ENCODE measurements around the gene PSMD6. TPM values are rescaled to one million over a fixed set of nuclear protein-coding genes. Genes with fewer than 3 reads are reported as not detected.

PSMD6 gene
- total RNA-seq, 2 donors from 2014 or later = 99.7 to 109 TPM

GRCh38 chr3:63986146-63986545 is 37.1 kb downstream of the PSMD6 start:
- DNase-seq = no peak
- peaks cover 52% of the 10 kb centered on the region for H3K36me3 Mint-ChIP-seq (ENCODE audit: low read depth)
- no peak overlapping the region for H3K4me3 Mint-ChIP-seq
- Histone ChIP-seq H3K9ac (ENCODE audit: extremely low read depth, low read length, poor library complexity, severe bottlenecking) (no peak overlapping the region), H3K27ac (ENCODE audit: low read depth, low read length) (no peak overlapping the region), H3K4me1 (ENCODE audit: control insufficient read depth, insufficient read depth, low read length) (peaks cover 7% of the 10 kb centered on the region), H3K27me3 (ENCODE audit: control insufficient read depth, insufficient read depth, low read length, poor library complexity, severe bottlenecking) (no peaks in the 10 kb centered on the region), H3K4me3 (ENCODE audit: low read length) (no peak overlapping the region), H3K36me3 (ENCODE audit: control insufficient read depth, insufficient read depth, low read length) (peaks cover 77% of the 10 kb centered on the region), H3K9me3 (ENCODE audit: control insufficient read depth, low read length) (no peaks in the 10 kb centered on the region)
- peaks cover 11% of the 10 kb centered on the region for H3K4me1 Mint-ChIP-seq
- TF ChIP-seq, protein P1, sequence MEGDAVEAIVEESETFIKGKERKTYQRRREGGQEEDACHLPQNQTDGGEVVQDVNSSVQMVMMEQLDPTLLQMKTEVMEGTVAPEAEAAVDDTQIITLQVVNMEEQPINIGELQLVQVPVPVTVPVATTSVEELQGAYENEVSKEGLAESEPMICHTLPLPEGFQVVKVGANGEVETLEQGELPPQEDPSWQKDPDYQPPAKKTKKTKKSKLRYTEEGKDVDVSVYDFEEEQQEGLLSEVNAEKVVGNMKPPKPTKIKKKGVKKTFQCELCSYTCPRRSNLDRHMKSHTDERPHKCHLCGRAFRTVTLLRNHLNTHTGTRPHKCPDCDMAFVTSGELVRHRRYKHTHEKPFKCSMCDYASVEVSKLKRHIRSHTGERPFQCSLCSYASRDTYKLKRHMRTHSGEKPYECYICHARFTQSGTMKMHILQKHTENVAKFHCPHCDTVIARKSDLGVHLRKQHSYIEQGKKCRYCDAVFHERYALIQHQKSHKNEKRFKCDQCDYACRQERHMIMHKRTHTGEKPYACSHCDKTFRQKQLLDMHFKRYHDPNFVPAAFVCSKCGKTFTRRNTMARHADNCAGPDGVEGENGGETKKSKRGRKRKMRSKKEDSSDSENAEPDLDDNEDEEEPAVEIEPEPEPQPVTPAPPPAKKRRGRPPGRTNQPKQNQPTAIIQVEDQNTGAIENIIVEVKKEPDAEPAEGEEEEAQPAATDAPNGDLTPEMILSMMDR (conservative IDR thresholded peaks at IDR 0.05) = no peak
- 89 to 90% methylated on average over 3 to 7 of the region's 7 CpGs for WGBS, 2 experiments (ENCODE audit: insufficient coverage in 1 of 2, insufficient read length in 1 of 2)
- H3K27ac Mint-ChIP-seq = peak overlapping the region; percentile 28
- H3K9me3 Mint-ChIP-seq = no peaks in the 10 kb centered on the region
- no peaks in the 10 kb centered on the region for H3K27me3 Mint-ChIP-seq (ENCODE audit: insufficient read depth)

- no peaks in the 10 kb centered on the region for H3K27me3 Mint-ChIP-seq (ENCODE audit: insufficient read depth)
- 94 to 97% methylated on average over 3 of the region's 3 CpGs for WGBS, 2 experiments (ENCODE audit: insufficient coverage in 1 of 2, insufficient read length in 1 of 2)
- Histone ChIP-seq H3K9ac (ENCODE audit: extremely low read depth, low read length, poor library complexity, severe bottlenecking) (no peak overlapping the region), H3K27me3 (ENCODE audit: control insufficient read depth, insufficient read depth, low read length, poor library complexity, severe bottlenecking) (no peaks in the 10 kb centered on the region), H3K9me3 (ENCODE audit: control insufficient read depth, low read length) (no peaks in the 10 kb centered on the region), H3K4me1 (ENCODE audit: control insufficient read depth, insufficient read depth, low read length) (peaks cover 7% of the 10 kb centered on the region), H3K4me3 (ENCODE audit: low read length) (no peak overlapping the region), H3K36me3 (ENCODE audit: control insufficient read depth, insufficient read depth, low read length) (peaks cover 77% of the 10 kb centered on the region), H3K27ac (ENCODE audit: low read depth, low read length) (no peak overlapping the region)
- peaks cover 50% of the 10 kb centered on the region for H3K36me3 Mint-ChIP-seq (ENCODE audit: low read depth)
- TF ChIP-seq, protein P1 (conservative IDR thresholded peaks at IDR 0.05) = no peak
- no peak for DNase-seq
- no peak overlapping the region for H3K4me3 Mint-ChIP-seq
- H3K9me3 Mint-ChIP-seq = no peaks in the 10 kb centered on the region
- H3K4me1 Mint-ChIP-seq = peaks cover 11% of the 10 kb centered on the region
- no peak overlapping the region for H3K27ac Mint-ChIP-seq
Measured at GRCh38 chr3:63984391-63984790, 38.9 kb downstream of the PSMD6 start.

GRCh38 chr3:63981980-63982379 is 41.3 kb downstream of the PSMD6 start:
- 96 to 100% methylated on average over 3 to 4 of the region's 4 CpGs for WGBS, 2 experiments (ENCODE audit: insufficient coverage in 1 of 2, insufficient read length in 1 of 2)
- no peak overlapping the region for H3K9ac ChIP-seq (ENCODE audit: extremely low read depth, low read length, poor library complexity, severe bottlenecking)
- H3K4me1 ChIP-seq (ENCODE audit: control insufficient read depth, insufficient read depth, low read length) = peaks cover 10% of the 10 kb centered on the region
- Mint-ChIP-seq H3K4me1 (peaks cover 18% of the 10 kb centered on the region), H3K36me3 (ENCODE audit: low read depth) (peaks cover 42% of the 10 kb centered on the region), H3K27ac (no peak overlapping the region), H3K27me3 (ENCODE audit: insufficient read depth) (no peaks in the 10 kb centered on the region), H3K4me3 (no peak overlapping the region), H3K9me3 (no peaks in the 10 kb centered on the region)
- no peak overlapping the region for H3K27ac ChIP-seq (ENCODE audit: low read depth, low read length)
- peaks cover 60% of the 10 kb centered on the region for H3K36me3 ChIP-seq (ENCODE audit: control insufficient read depth, insufficient read depth, low read length)
- H3K9me3 ChIP-seq (ENCODE audit: control insufficient read depth, low read length) = no peaks in the 10 kb centered on the region
- TF ChIP-seq, protein P1 (conservative IDR thresholded peaks at IDR 0.05) = no peak
- no peak for DNase-seq
- H3K4me3 ChIP-seq (ENCODE audit: low read length) = no peak overlapping the region
- no peaks in the 10 kb centered on the region for H3K27me3 ChIP-seq (ENCODE audit: control insufficient read depth, insufficient read depth, low read length, poor library complexity, severe bottlenecking)

Data from endodermal cell (in vitro differentiated cells).